Measurements from ENCODE around the gene ADRM1.

ADRM1 gene

GRCh38 chr20:62344782-62345181 is 42.0 kb downstream of the ADRM1 start:
- DNase-seq = no peak

- DNase-seq = no peak
Measured at GRCh38 chr20:62345681-62346370, 43.0 kb downstream of the ADRM1 start.

- no peak for DNase-seq
Measured at GRCh38 chr20:62346398-62347150, 43.8 kb downstream of the ADRM1 start.

DNA sequence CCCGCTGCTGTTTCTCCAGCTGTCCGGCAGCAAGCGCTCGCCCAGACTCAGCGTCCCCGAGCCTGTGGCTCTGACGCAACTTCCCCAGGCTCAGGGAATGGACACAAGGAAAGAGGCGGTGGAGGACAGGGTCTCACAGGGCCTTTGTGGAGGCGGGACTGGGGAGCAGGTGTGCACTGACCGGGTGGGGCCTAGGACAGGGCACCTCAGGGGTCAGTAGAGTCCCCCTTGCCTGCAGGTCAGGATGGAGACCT is 44.3 kb downstream of the ADRM1 start:
- DNase-seq = no peak

DNA sequence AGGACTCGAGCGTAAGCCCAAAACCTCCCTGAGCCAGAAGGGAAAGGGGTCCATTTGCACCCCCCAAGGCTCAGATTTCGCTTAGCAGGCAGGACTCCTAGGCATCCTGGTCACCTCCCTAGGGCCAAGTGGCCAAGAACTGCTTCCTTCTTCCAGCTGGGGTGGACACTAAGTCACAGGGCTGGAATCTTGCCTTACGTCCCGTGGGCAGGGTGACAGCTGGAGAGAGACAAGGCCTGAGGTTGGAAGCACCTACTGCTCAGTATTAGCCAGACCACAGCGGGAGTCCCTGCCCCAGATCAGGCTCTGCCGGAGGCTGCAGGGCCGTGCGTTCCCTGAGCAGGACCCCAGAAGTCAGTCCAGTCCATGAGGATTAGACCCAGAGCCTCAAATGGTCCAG is 44.6 kb downstream of the ADRM1 start:
- no peak for DNase-seq

- no peak for DNase-seq
Measured at GRCh38 chr20:62348604-62349003, 45.8 kb downstream of the ADRM1 start.

DNA sequence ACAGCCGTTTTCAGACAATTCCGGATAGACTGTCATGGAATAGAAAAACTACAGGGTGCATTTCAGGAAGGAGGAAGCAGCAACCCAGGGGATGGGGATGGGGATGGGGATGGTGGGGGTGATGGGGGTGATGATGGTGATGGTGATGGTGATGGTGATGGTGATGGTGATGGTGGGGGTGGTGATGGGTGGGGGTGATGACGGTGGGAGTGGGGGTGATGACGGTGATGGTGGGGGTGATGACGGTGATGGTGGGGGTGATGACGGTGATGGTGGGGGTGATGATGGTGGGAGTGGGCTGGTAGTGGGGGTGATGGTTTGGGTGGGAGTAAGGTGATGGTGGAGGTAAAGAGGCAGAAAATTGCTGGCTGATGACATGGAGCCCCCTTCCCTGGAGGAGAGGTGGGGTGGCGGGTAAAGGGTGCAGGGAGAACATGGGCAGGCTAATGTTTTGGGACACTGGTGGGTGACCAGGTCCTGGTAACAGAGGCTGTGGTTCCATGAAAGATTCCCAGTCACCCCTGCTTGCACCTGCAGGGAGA is 46.8 kb downstream of the ADRM1 start:
- DNase-seq = no peak

- no peak for DNase-seq
Measured at GRCh38 chr20:62350098-62350628, 47.4 kb downstream of the ADRM1 start.

DNA sequence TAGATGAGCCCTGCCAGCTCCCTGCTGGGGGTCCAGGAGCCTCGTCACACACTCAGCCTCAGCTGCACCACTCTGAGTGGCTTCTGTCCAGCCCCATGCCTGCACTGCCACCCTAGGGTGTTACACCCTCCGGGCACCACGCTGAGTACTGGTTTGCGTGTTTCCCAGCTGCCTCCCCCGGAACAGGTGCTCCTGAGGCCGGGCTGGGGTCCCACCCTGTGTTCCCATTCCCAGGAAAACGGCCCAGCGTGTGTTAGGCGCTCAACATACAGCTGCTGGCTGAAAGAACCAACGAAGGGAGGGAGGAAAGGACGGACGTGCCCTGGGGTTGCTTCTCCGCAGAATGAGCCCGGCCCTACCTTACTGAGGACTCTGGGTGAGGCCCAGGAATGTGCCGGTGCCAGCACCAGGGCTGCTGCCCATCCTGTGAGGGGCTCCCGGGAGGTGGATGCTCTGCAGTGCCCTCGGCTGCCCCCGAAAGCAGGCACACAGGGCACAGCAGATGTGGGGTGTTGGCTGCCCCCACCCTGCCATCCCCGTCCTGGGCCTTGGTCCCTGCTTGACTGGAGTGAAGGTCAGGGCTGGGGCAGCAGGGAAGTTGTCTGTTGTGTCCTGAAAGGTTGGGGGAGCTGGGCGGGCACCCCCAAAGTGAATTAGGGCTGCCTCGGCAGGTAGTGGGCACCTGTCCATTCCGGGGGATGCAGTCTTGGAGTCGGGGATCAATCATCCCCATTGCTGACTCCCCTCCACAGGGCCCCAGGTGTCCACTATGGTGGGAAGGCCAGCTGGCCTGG is 48.0 kb downstream of the ADRM1 start:
- no peak for DNase-seq

DNA sequence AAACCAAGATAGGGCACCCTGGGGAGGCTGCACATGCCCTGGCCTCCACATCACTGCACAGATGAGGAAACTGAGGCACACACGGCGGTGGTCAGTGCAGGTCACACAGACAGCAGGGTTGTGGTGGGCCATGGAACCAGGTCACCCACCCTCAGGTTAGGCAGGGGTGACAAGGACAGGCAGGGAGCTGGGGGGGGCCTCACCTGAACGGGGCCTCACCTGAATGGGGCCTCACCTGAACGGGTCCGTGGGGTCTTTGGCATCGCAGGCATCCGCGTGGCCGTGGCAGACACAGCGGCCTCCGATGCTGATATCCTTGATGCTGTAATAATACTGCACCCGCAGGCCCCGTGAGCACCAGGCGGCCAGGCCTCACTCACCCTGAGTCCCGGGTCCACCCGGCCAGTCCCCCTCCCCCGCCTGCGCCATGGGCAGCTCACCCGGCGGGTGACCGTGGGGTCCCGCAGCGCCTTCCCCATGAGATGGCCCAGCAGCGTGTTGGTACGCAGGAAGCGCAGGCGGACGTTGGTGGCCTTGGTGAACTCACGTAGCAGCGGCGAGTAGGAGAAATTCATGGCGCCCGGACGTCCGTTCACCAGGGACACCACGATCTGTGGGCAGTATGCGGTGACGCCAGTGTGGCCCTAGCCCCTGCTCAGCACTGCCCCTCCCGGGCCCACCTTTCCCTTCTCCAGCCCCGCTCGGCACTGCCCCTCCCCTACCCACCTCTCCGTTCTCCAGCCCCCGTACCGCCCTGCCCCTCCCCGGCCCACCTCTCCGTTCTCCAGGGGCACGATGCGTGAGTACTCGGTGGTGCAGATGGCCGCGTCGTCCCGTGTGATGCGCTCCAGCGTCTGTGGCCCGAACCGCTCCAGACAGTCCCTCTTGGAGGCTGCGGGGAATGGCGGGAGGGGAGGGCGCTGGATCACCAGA is 48.9 kb downstream of the ADRM1 start:
- no peak for DNase-seq

DNA sequence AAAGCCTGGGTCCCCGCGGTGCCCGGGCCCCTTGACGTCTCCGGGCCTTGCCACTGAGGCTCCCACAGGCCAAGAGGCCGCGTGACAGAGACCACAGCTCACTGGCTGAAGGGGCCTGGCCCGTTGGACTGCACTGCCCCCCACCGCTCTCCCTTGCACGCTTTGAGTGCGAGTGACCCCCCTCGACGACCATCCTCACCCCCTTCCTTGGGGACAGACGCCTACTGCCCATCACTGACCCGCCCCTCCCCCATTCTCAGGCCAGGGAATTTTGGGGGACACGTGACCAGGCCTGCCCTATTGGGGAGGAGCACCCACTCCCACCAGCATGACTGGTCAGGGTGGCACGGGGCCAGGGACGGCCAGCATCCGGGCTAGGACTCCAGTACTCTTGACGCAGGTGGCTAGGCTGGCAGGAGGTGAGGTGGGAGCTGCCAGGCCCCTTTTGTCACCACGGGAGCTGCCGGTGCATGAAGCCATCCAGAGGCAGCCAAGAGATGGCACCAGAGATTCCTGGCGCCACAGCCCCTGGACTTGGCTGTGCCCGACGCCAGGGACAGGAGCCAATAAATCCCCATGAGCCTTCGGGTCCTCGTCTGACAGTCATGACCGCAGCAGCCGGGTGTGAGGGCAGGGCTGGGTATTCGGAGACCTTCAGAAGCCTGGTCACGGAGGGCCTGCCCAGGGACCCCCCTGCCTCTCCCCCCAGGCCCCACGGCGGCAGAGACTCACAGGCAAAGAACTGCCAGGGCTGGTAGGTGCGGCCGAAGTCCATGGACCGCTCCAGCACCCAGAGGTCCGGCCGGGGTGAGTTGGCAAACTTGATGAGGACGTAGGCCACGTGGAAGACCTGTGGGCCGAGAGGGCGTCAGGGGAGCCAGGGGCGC is 49.8 kb downstream of the ADRM1 start:
- no peak for DNase-seq

DNA sequence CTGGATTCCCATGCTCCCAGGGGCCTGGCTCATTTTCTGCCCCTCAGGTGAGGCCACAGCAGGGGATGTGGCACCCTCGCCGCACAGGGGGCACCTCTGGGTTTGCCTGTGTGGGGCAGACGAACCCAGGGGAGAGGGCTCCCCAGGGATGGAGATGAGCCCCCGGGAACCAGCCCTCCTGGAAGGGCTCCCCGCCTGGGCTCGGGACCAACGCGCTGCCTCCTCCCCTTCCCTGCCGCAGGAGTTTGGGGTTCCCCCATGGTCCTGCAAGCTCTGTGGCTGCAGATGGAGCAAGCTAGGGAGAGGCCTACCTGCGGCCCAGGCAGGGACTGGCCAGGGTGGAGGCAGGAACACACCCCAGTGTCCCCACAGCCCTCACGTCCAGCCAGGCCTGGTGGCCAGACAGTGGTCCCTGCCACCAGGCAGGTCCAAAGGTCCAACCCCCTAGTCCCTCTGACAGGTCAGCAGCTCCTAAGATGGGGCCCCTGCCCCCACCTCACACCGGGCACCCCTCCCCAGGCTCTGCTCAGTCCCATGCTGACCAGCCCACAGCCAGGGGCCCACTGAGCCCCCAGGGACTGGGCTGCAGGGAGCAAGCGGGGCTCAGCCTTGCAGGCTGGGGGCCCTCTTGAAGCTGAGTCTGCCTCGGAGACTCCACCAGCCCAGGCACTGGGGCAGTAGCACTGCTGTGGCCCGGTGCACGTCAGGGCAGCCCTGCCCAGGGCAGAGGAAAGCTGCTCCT is 50.7 kb downstream of the ADRM1 start:
- DNase-seq = no peak

DNA sequence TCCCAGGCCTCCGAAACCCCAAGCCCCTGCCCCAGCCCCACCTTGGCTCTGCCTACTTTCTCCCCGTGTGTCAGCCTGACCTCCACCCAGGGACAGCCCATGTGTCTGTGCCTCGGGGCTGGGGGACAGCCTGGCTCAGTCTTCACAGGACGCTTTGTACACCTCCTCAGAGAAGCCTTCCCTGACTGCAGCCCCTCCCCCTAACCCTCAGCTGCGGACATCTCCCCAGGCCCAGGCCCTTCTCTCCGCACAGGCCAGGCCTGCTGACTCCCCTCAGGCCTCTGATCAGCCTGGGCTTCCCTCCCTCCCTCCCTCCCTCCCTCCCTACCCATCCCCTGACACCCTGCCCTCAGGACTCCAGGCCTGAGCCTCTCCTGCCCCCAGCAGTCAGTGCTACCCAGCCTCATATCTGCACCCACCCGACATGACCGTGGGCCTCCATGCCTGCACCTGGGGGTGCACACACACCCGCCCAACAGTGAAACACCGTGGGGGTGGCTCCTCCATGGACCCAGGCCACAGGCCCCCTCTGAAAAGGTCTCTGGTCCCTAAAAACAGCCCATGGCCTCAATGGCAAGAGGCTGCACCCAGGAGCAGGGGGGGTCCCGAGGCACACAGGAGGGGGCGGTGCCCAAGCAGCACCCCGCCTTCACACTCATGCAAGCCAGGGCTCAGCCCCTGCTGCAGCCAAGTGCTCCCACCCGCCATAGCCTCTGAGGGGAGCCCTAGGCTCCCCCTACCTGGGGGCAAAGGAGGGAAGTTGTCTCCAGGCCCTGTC is 51.4 kb downstream of the ADRM1 start:
- no peak for DNase-seq

DNA sequence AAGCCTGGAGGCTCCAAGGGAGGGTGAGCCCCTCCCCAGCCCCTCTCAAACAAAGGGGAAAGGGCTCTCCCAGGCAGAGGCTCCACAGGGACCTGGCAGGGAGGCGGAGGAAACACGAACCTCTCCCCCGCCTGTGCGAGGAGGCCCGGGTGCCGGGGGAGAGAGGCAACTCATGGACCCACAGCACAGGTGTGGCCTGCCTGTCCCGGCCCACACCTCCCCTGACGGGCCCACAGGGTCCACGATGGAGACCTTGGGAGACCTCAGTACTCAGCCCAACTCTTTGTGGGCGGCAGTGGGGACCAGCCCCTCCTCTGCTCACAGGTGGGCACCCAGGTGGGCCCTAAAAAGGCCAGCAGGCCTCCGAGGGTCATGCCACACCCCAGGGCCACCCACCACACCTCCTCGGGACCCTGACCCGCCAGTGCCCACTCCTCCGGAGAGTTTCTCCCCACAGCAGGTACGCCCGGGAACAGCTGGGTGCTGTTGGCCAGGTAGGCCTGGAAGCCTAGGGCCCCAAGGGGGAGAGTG is 52.1 kb downstream of the ADRM1 start:
- no peak for DNase-seq

DNA sequence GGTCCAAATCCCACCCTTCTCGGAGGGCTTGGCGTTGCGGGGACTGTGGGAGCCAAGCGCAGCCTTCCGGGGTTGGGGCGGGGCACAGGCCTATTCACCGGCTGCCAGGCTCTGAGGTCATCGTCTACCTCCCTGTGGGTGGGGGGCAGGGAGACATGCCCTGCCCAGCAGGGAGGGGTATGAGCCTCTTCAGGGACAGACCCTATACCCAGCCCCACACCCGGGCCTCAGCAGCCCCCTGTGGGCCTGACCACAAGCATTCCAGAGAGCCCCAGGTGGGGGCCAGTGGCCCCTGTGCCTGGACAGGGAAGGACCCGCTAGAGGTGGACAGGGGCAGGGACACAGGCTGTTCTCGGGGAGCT is 52.7 kb downstream of the ADRM1 start:
- no peak for DNase-seq

DNA sequence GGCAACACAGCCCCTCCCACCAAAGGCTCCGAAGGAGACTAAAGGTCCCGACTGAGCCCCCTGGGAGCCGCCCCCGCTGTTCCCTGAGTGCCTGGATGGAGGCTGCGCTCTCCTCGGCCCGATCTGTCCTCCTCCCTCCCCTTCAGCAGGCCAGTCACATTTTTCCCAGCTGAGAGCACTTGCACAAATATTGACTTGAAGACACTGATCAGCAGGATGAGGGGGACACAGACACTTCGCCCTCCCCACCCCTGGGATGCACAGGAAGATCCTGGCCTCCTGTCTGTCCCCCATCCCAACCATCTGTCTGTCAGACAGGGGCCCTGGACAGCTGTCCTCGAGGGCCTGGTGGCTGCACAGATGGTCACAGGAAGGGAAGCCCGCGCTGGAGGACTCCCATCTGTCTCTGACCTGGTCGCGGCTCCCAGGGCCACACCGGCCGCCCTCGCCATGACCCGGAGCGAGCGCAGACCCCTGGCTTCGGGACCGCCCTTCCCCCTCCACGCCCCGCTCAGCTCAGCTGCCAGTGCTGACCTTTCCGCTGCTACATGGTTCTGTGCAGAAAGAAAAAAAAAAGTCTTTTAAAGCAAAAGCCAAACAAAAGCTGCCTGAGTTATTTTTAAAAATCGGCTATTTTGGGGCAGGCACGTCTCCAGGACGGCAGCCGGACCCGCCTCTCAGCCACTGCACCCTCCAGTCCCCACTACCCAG is 53.2 kb downstream of the ADRM1 start:
- DNase-seq = no peak

- no peak for DNase-seq
Measured at GRCh38 chr20:62356589-62357186, 53.9 kb downstream of the ADRM1 start.

GRCh38 chr20:62357187-62357667 is 54.4 kb downstream of the ADRM1 start:
- no peak for DNase-seq

Measured in NK-92 treated with Interleukin-12 subunit alpha and Interleukin-12 subunit beta, amount 100 ng/mL, for 24 hours (cell line).